ENCODE data around the gene EDEM2.
"Not testable (repeated sequence)": the region's sequence is repeated elsewhere in the genome, so short reads cannot be mapped to it uniquely, and the experiment has no call there.

EDEM2 gene

DNA sequence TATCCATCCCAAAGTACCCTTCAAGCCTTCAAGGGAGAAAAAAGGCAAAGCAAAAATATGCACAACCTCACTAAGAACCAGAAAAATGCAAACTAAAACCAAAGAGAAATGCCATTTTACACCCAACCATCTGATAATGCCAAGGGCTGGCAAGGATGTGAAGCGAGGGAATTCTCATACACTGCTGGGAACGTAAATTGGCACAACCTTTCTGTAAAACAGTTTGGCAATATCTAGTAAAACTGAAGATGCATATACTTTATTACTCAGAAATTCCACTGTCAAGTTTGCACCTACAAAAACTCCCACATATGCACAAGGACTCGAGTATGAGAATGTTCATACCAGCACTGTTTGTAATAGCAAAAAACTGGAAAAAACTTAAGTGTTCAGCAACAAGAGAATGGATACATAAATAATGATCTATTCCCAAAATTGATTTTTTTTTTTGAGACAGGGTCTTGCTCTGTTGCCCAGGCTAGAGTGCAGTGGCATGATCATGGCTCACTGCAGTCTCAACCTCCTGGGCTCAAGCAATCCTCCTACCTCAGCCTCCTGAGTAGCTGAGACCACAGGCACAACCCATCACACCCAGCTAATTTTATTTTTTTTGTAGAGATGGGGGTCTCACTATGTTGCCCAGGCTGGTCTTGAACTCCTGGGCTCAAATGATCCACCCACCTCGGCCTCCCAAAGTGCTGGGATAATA, 21.7 kb upstream of the EDEM2 start:
- not testable (repeated sequence) for DNase-seq

DNA sequence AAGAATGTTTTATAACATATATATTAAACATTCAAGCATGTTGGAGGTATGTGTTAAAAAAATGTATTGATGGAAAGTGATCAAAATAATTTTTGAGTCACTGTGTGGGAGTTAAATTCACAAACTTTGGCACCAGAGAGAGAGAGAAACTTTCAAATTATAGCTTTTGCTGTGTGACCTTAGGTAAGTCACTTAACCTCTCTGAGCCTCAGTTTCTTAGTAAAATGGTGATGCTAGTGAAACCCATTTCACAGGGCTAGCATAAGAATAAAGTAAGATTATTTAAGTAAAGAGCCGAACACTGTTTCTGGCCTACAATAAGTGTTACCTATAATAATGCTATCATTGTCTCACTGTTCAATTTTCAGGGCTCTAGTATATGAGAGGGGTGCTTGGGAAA, 20.7 kb upstream of the EDEM2 start:
- DNase-seq = no peak

DNA sequence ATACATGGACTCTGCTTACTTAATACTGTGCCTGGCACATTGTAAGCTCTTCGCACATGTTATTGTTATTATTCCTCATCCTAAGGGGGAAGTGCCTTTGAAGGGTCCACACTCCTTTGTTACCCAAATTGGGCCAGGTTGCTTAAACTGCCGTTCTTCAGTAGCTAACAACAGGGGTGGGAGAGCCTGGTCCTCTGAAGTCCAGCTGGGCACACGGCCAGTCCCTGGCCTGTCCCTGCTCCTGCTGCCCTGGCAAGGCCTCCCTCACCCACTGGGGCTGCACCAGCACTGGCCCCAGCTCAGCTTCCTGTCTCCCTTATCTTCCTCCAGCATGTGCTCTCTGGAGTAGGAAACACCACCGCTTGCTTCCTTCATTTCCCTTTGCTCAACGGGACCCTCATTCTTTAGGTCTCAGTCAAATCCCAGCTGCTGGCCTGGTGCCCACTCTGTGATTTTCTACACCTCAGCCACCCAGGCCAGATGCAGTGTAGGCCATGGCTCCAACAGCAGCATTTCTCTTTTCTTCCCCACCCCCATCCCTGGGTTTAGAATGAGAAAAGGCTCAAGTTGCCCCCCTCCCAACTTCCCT, 19.2 kb upstream of the EDEM2 start:
- DNase-seq = peak; percentile 67 to 69

DNA sequence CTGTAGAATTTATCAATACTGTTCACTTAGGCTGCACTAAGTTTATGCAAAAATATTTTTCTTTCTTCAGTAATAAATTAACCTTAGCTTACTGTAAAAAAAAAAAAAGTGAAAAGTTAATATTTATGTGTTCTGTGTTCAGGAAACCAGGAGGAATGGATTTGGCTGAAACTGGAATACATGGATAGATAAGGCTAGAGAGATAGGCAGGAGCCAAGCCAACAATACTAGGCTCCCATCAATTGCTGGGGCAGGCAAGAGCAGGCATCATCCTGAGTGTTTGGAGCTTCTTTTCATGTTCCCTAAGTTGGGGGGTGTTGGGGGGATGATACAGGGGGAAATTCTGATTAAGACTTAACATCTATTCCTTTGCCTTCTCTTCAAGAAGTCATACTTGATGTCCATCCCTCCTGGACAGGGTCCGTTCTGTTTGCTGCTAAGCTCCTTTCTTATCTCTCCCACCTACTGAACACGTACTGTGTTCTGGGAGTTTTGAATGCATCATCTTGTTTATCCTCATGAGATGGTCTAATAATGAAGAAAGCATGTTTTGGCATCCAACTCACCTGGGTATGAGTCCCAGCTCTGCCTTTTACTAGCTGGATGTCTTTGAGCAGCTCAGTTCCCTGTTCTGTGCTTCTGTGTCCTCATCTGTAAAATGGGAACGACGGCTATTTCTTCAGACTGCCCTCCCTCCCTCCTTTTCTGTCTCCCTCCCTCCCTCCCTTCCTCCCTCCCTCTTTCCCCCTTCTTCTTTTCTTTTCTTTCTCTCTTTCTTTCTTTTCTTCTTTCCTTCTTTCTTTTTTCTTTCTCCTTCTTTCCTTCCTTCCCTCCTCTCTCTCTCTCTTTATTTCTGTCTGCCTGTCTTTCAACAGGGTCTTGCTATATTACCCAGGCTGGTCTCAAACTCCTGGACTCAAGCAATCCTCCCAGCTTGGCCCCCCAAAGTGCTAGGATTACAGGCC, 18.4 kb upstream of the EDEM2 start:
- DNase-seq = no peak

DNA sequence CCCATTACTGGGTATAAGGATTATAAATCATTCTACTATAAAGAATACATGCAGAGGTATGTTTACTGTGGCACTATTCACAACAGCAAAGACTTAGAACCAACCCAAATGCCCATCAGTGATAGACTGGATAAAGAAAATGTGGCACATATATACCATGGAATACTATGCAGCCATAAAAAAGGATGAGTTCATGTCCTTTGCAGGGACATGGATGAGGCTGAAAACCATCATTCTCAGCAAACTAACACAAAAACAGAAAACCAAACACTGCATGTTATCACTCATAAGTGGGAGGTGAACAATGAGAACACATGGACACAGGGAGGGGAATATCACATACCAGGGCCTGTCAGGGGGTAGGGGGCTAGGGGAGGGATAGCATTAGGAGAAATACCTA, 17.4 kb upstream of the EDEM2 start:
- DNase-seq = not testable (repeated sequence)

DNA sequence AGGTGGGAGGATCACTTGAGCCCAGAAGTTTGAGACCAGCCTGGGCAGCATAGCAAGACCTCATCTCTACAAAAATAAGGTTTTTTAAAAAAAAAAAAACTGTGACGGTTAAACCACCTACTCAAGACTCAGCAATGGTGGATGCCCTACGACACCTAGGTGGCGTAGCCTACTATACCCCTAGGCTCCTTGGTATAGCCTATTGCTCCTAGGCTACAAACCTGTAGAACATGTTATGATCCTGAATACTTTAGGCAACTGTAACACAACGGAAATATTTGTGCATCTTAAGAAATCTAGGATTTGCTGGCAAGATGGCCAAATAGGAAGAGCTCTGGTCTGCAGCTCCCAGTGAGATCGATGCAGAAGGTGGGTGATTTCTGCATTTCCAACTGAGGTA, 13.2 kb upstream of the EDEM2 start:
- not testable (repeated sequence) for DNase-seq

DNA sequence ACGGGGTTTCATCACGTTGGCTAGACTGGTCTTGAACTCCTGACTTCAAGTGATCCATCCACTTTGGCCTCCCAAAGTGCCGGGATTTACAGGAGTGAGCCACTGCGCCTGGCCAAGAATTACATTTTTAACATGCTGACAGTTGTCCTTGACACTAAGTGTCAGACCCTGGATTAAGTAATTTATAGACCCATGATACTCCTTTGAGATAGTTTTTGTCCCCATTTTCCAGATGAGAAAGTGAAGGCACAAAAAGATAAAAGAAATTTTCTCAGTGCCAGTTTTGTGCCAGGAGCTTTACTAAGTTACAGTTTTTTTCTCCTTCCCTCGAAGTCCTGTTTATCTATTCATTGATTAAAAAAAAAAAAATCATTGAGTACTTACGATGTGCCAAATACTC, 9.8 kb upstream of the EDEM2 start:
- DNase-seq = no peak

DNA sequence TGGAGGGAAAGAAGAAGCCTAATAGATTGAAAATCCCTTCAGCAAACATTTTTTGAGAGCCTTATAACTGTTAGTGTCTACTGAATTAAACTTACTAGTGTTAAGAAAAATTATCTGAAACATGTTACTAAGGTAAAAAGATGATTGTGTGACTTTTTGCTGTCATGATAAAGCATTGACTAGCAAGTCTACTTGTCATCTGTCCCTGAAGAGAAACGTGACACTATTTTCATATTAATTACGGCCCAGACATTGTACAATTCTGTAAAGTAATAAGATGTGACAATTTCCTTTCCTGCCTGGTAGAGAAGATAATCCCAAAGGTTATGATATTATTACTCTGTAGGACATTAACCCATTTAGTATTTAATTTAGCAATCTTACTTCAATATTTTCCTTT, 8.8 kb upstream of the EDEM2 start:
- no peak for DNase-seq

DNA sequence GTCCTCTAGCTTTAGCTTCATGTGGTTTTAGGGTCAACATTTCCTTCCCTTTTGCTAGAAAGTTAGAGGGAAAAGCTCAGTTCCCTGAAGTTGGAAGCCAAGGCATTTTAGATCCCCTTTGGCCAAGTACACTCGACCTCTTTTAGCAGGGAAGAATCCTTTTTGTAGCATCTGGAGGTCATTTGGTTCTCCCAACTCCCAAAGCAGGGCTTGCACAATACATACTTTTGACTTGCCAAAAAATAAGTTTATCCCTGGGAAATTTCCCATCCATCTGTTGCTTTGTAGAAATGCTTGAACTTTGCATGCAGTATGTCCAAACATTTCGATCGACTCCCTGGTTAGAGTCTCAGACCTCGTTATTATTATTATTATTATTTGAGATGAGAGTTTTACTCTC, 4.6 kb upstream of the EDEM2 start:
- DNase-seq = no peak

DNA sequence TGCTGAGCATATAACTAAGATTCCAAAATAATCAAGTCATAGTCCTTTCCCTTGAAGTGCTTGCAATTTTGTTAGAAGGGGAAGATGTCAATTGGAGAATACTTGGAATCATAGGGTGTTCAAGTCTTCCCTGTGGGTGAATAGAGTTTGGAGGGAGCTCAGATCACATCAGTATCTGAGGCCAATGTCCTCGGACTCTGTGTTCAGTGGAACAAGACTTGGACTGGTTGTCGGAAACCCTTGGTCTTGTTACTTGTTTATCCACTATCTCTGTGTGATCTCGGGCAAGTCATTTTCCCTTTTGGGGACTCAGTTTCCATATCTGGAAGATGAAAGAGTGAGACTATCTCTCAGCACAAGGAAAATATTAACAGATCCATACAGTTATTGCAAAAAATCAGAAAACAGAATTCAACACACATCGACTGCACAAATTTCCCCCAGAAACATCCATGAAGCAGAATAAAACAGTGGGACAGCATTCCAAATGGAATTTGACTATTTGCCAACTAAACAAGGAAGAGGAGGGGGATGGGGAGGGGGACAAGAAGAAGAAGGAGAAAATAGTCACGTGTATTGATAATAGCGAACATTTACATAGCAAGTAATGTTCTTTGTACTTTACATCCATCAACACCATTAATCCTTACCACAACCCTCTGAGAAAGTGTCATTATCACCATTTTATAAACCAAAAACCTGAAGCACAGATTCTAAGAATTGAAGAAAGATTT, 3.9 kb upstream of the EDEM2 start:
- no peak for DNase-seq

DNA sequence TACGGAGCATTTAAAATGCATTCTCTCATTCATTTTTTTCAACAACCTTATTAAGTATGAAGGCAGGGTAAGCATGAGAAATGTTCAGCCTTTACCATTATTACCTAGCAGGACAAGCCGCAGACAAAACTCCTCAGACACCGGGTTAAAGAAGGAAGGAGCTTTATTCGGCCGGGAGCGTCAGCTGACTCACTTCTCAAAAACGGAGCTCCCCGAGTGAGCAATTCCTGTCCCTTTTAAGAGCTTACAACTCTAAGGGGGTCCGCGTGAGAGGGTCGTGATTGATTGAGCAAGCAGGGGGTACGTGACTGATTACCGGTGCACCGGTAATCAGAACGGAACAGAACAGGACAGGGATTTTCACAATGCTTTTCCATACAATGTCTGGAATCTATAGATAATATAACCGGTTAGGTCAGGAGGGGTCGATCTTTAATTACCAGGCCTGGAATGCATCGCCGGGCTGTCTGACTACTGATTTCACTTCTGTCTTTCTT, 487 bp upstream of the EDEM2 start:
- DNase-seq = peak in 1 of 2 experiments; percentile 71

DNA sequence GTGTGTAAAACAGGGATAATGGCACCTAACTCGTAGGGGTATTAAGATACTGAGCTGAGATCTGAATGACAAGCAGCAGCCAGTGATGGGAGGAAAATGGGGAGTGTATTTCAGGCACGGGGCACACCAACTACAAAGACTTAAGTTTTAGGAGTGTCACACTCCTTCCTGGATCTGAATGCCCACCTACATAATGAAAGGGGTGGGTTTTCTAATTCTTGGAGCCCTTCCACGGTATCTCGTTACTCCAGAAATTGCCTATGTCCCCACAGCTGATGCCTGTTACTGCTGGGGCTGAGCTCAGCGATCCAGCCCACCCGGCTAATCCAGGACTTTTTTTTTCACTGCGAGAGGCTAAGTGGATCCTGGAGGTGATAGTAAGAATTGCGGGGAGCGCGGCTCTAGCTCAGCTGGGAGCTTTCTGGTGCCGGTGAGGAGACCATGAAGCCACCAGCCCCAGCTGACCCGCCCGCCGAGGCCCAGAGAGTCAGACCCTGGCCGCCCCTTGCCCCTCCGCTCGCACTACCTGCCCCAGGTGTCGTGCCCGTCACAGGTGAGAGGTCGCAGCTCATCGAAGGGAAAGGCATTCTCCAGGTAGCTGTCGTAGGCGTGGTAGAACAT, 727 bp downstream of the EDEM2 start:
- DNase-seq = peak; percentile 48 to 55

DNA sequence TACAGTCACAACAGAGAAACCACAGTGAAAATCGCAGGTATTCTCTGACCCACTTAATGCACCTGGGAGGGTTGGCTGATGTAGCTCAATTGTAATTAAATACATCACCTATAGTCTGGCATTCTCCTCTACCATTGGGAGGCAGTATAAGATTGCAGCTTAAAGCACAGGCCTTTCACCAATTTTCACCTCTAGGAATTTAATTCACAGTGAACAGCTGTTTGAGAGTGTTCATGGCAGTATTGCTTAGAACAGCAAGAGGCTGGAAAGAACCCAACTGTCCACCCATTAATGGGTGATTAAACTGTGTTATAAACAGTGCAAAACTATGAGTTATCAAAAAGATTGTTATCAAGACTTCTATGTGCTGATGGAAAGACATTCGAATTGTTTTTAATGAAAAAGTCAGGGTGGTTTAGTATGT, 2.0 kb downstream of the EDEM2 start:
- peak; percentile 61 to 70 for DNase-seq

DNA sequence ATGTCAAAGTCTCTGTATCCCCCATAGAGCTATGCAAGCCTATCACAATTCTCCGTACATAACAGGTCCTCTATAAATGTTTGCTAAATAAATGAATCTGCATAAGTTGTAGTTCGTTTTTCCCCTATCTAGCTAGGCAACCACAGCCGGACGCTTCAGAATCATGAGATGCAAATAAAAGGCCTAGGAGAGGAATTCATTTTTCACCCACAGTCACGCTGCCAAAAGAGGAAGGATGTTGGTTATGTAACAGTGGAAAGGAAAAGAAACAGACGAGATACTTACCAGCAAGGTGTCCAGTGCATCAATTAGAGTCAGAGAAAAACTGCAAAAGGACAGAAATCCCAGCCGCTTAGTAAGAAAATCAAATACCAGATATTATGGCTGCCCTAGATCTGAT, 2.4 kb downstream of the EDEM2 start:
- peak; percentile 88 to 89 for DNase-seq

DNA sequence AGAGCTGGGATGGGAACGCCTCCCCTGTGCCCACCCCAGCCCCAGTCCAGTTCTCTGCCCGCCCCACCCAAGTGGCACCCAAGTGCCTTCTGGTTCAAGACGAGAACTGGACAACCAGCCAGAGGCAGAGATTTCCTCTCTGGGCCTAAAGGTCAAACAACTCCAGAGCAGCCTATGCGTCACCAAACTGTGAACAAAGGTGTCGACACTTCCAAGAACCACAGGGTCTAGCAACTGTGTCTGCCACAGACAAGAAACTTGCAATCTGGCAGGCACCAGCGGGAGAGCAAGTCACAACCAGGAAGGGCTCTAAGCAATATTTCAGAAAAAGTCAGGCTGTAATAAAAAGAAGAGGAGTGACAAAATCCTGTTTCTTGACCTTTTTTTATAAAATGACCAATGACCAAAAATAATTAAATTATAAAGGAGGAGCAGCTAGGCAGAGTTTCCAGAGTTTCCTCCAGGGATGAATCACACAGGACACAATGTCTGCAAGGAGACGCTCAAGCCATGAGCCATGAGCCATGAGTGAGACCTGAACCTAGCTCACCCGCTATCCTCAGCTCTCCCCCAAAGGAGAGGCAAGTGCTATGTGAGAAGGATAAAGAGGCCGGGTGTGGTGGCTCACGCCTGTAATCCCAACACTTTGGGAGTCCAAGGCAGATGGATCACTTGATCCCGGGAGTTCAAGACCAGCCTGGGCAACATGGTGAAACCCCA, 11.1 kb downstream of the EDEM2 start:
- no peak for DNase-seq

DNA sequence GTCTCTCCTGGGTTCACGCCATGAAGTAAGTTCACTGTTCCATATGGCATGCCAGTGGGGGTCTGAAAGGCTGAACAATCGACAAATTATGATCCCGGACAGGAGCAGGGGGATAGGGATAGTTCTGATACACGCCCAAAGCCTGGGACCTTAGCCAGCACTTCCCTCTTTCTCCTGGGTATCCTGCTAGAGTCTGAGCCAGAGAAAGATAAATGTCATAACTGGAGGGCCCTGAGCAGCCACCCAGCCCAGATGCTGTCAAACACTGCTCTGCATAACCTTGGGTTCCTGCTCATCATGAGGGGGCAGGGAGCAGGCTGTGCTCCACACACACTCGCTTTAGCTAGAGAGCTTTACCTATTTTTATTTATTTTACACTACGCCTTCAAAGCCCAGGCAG, 12.3 kb downstream of the EDEM2 start:
- no peak for DNase-seq

DNA sequence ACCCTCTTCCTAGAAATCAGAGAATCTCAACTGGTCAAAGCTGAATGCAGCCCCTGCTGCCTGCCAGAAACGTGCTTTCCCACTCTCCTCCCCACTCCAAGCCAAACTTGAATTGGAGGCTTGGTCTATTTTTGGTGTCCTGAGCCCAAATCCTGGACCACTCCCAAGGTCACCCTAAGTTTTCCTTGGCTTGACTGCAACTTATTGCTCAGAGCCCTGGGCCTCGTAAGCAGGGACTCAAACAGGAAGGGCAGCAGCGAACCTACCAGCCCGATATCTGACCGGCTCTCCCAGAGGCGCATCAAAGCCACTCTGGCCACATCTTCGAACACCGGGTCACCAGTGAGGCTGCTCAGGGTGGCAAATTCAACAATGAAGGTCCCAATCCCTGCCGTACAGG, 12.7 kb downstream of the EDEM2 start:
- no peak for DNase-seq

DNA sequence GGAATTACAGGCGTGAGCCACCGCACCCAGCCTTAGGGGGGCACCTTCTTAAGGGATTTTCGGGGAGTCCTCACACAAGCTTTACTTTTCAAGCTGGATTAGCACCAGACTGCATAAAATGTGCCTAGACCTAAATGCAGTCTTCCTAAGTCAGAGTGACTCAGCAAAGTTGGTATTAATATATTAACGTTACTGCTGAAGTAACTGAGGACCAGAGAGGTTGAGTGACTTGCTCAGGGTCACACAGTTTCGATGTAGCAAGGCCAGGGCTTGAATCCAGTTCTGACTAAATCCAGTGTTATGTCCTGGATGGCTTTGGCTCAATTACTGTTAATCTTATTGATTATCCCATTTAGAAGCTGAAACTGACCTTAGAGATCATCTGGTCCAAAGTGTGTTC, 13.4 kb downstream of the EDEM2 start:
- DNase-seq = no peak

DNA sequence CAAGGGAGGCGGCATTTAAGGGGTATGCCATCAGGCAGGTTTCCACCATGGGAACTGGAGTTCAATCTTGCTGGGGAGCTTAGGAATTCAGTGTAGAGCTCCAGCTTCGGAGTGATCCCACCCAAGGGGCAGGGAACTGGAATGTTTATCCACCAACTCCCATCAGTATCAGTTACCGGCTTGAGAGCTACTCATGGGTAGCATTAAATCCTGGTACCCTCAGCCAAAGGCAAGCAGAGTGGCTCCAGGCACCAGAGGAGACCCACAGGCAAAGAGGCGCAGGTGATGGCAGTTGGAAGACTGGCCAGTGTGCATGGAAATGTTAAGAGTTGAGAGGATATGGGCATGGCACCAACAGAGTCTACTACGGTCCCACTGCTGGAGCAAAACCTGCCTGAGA, 14.1 kb downstream of the EDEM2 start:
- DNase-seq = no peak

DNA sequence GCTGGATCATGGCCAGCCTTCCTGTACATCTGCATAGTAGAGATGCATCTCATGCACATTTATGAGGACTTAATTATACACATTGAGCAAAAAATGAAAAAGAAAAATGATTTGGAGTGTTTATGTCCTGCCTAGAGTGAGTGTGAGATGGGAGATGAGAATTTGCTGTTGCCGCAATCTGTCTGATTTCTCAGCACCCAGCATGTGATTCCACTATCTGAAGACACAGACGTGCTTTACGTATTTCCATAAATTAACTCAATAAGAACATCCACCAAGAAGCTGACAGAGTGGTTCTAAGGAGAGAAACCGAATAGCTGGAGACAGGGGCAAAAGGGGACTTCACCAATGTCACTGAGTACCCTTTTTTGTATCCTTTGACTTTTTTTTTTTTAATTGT, 15.2 kb downstream of the EDEM2 start:
- no peak for DNase-seq

DNA sequence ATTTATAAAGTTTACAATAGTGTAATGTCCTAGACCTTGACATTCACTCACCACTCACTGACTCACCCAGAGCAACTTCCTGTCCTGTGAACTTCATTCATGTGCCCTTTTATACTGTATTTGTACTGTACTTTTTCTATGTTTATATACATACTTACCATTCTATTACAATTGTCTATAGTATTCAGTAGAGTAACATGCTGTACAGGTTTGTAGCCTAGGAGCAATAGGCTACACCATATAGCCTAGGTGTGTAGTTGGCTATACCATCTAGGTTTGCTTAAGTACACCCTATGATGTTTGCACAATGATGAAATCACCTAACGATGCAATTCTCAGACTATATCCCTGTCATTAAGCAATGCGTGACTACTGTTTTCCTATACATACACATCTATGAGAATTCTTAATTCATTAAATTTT, 17.5 kb downstream of the EDEM2 start:
- peak in 1 of 2 experiments; percentile 30 for DNase-seq

DNA sequence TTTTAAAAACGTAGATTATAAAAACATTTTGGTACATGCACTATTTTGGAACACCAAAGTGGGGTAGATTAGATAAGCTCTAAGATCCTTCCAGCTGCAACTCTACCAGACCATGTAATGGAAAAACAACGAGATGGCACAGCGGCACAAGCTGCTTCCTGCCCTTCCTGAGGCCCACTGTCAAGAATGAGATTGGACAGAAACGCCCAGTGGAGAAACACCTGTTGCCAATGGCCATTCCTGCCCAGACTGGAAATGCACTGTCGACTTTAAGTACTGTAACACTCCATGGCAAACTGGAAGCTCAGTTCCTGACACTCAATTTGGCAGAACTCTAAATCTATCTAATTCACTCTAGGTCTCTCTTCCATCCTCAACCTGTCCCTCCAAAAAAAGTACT, 21.4 kb downstream of the EDEM2 start:
- DNase-seq = no peak

Measured in Kasumi-1 (cell line).